GM18519 (cell line): ENCODE results near the gene CSNK2A2.

Experiments
- ATAC-seq: cut with Tn5 transposase; IDR thresholded peaks from one replicate; pipeline ENCODE4 v1.9.1; 2021; ENCODE audit warnings: mild to moderate bottlenecking, moderate library complexity; ENCODE audit not compliant: unreplicated experiment, low FRiP score

CSNK2A2 gene

GRCh38 chr16:58198022-58198683, at the start of gene CSNK2A2:
TSS of gene CSNK2A2 (minus strand) at chr16:58198106. CDS start at chr16:58197736, 370 bp downstream.
- ATAC-seq, result peak; percentile 63

GRCh38 chr16:58243528-58244004, 45.7 kb upstream of the CSNK2A2 start:
- ATAC-seq, result peak; percentile 98

GRCh38 chr16:58236831-58237230, 38.9 kb upstream of the CSNK2A2 start:
- no peak for ATAC-seq

- peak; percentile 85 for ATAC-seq
These were observed 38.4 kb upstream of the CSNK2A2 start for GRCh38 chr16:58236231-58236690.

- no peak for ATAC-seq
These were observed 37.8 kb upstream of the CSNK2A2 start for GRCh38 chr16:58235663-58236062.

GRCh38 chr16:58234831-58235595, 37.1 kb upstream of the CSNK2A2 start:
- no peak for ATAC-seq

- ATAC-seq, result no peak
These were observed 32.4 kb upstream of the CSNK2A2 start for GRCh38 chr16:58230259-58230658.

GRCh38 chr16:58226790-58227189, 28.9 kb upstream of the CSNK2A2 start:
- ATAC-seq, result no peak

- no peak for ATAC-seq
These were observed 28.2 kb upstream of the CSNK2A2 start for GRCh38 chr16:58225965-58226602.

GRCh38 chr16:58222532-58223316, 24.8 kb upstream of the CSNK2A2 start:
- no peak for ATAC-seq

GRCh38 chr16:58219432-58219831, 21.5 kb upstream of the CSNK2A2 start:
- no peak for ATAC-seq

- ATAC-seq, result no peak
These were observed 20.9 kb upstream of the CSNK2A2 start for GRCh38 chr16:58218786-58219185.

- no peak for ATAC-seq
These were observed 19.5 kb upstream of the CSNK2A2 start for GRCh38 chr16:58217311-58217925.

GRCh38 chr16:58212824-58213655, 15.1 kb upstream of the CSNK2A2 start:
- no peak for ATAC-seq

GRCh38 chr16:58211846-58212245, 13.9 kb upstream of the CSNK2A2 start:
- no peak for ATAC-seq

- ATAC-seq, result no peak
These were observed 13.3 kb upstream of the CSNK2A2 start for GRCh38 chr16:58211245-58211644.

- no peak for ATAC-seq
These were observed 7.5 kb upstream of the CSNK2A2 start for GRCh38 chr16:58205276-58206036.

- no peak for ATAC-seq
These were observed 3.3 kb upstream of the CSNK2A2 start for GRCh38 chr16:58201163-58201562.
